ENCODE data around the gene ZBTB7B.

ZBTB7B gene

DNA sequence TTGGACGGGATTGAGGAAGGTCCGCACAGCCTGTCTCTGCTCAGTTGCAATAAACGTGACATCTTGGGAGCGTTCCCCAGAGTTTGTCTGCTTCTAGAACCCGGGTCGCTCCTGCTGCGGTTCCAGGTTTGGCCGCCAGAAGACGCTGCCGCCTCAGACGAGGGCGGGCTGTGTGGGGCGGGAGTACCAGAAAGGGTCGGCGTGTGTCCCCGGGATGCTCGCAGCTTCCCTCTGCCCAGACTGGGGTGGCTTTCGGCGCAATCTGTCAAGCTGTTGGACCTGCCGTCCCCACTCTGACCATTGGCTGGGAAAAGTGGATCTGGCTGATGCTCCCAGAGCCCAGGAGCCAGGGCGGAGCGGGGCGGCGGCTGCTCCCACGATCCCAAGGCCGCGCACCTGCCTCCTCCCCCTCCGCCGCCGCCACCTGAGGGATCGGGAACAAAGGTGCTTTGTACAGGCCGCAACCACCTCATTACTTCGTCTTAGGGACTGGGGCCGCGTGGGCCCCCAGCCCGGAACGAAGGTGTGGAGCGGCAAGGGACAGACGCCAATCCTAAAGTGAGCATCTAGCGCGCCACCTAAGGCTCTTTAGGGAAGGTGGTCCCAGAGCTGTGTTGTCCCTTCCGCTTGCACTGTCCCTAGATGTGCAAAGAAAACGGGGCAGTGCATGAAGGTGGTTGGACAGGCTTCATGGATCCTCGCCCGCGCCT lies 60.3 kb downstream of the ZBTB7B start:
- peaks cover 13% of the 10 kb centered on the region for H3K36me3 ChIP-seq (replicated peaks; ENCODE audit: low read depth, low read length)
- peaks cover 13% of the 10 kb centered on the region for H3K79me2 ChIP-seq (ENCODE audit: low read length)

DNA sequence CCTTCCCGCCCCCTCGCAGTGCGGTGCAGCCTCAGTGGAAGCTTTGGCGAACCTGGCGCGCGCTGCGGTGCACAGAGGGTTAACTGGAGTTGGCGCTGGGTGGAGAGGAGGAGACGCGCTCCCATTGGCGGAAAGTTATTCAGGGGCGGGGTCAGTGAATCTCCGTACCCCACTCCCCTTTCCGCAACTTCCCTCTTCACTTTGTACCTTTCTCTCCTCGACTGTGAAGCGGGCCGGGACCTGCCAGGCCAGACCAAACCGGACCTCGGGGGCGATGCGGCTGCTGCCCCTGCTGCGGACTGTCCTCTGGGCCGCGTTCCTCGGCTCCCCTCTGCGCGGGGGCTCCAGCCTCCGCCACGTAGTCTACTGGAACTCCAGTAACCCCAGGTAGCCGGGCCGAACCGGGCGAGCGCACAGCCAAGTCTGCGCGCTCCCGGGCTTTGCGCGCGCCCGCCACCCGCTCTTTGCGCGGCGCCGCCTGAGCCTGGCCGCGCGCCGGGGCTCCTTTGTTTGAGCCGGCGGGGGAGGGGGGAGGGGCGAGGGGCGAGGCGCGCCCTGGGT lies 61.0 kb downstream of the ZBTB7B start, which contains the start of gene EFNA4:
Gene EFNA4, plus strand, starts transcription at position 191 of the 561 bp plus-strand sequence. Its CDS starts 84 bp downstream, at position 275.
- peaks cover 16% of the 10 kb centered on the region for H3K36me3 ChIP-seq (replicated peaks; ENCODE audit: low read depth, low read length)
- H3K9ac ChIP-seq (ENCODE audit: low read length) = peak within 1 kb of the TSS; percentile 85
- H3K4me2 ChIP-seq (ENCODE audit: low read length) = peak within 1 kb of the TSS; percentile 91
- H3K79me2 ChIP-seq (ENCODE audit: low read length) = peaks cover 13% of the 10 kb centered on the region
- H2AFZ ChIP-seq (ENCODE audit: low read depth, low read length) = peak within 1 kb of the TSS; percentile 22; the same call in 1 of the 2 replicates
- H3K4me1 ChIP-seq (ENCODE audit: low read length) = peaks cover 26% of the 10 kb centered on the region
- peaks cover 10% of the 10 kb centered on the region; the same call in 1 of the 2 replicates for H4K20me1 ChIP-seq (ENCODE audit: insufficient read depth, low read length)
- H3K4me3 ChIP-seq (ENCODE audit: low read length) = peak within 1 kb of the TSS; percentile 83
- TF ChIP-seq EZH2phosphoT487 (IDR thresholded peaks at IDR 0.05; ENCODE audit: low read depth) (no peak), CTCF (IDR thresholded peaks at IDR 0.05; ENCODE audit: low read depth, low read length) (no peak)
- no peaks in the 10 kb centered on the region for H3K9me3 ChIP-seq (ENCODE audit: insufficient read depth, low read length)
- H3K27ac ChIP-seq (ENCODE audit: low read length) = peak within 1 kb of the TSS; percentile 71
- H3K27me3 ChIP-seq (ENCODE audit: low read depth, low read length) = no peaks in the 10 kb centered on the region

More for the DNA sequence above, 60.3 kb downstream of the ZBTB7B start:
- H3K27ac ChIP-seq (ENCODE audit: low read length) = no peak overlapping the region
- H3K27me3 ChIP-seq (ENCODE audit: low read depth, low read length) = no peaks in the 10 kb centered on the region
- peak overlapping the region; percentile 18; the same call in 1 of the 2 replicates for H2AFZ ChIP-seq (ENCODE audit: low read depth, low read length)
- peak overlapping the region; percentile 91 for H3K4me2 ChIP-seq (ENCODE audit: low read length)
- no peaks in the 10 kb centered on the region for H3K9me3 ChIP-seq (ENCODE audit: insufficient read depth, low read length)
- peak overlapping the region; percentile 85; the same call in 1 of the 2 replicates for H3K9ac ChIP-seq (ENCODE audit: low read length)
- H3K4me1 ChIP-seq (ENCODE audit: low read length) = peaks cover 26% of the 10 kb centered on the region
- H4K20me1 ChIP-seq (ENCODE audit: insufficient read depth, low read length) = peaks cover 10% of the 10 kb centered on the region; the same call in 1 of the 2 replicates
- TF ChIP-seq CTCF (IDR thresholded peaks at IDR 0.05; ENCODE audit: low read depth, low read length) (peak; percentile 56), EZH2phosphoT487 (IDR thresholded peaks at IDR 0.05; ENCODE audit: low read depth) (no peak)
- H3K4me3 ChIP-seq (ENCODE audit: low read length) = peak overlapping the region; percentile 83

DNA sequence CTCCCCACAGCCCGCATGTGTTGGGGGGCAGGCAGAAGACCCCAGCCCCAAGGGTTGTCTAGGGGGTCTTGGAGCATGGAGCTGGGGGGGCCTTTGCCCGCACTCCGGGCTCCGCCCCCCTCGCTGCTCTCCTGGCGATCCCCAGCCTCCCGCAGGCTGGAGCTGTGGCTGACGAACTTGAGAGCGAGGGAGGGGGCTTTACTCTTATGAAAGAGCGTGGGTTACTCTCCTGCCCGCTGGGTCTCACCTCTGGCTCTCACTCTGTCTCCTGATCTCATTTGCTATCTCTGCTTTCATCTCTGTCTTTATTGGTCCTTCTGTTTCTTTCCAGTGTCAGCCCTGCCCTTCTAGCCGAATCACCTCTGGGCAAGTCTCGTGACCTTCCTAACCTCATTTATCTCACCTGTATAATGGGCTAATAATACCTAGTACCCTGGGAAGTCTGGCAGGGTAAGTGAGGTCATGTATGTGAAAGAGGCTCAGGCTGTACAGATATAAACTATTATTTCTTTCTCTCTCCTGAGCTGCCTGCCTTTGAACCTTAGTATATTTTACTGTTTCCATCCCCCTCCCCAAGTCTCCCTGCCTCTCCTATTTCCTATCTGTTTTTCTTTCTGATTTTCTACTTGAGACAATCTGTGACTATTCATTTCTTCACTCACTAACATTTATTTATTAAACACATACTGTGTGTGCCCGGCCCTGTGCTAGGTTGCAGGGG lies 61.7 kb downstream of the ZBTB7B start:
- no peaks in the 10 kb centered on the region for H3K9me3 ChIP-seq (ENCODE audit: insufficient read depth, low read length)
- peaks cover 22% of the 10 kb centered on the region for H3K36me3 ChIP-seq (replicated peaks; ENCODE audit: low read depth, low read length)
- peak overlapping the region; percentile 83 for H3K4me3 ChIP-seq (ENCODE audit: low read length)
- peak overlapping the region; percentile 85 for H3K9ac ChIP-seq (ENCODE audit: low read length)
- TF ChIP-seq EZH2phosphoT487 (IDR thresholded peaks at IDR 0.05; ENCODE audit: low read depth) (no peak), CTCF (IDR thresholded peaks at IDR 0.05; ENCODE audit: low read depth, low read length) (no peak)
- peaks cover 10% of the 10 kb centered on the region; the same call in 1 of the 2 replicates for H4K20me1 ChIP-seq (ENCODE audit: insufficient read depth, low read length)
- H3K4me1 ChIP-seq (ENCODE audit: low read length) = peaks cover 26% of the 10 kb centered on the region
- H3K27me3 ChIP-seq (ENCODE audit: low read depth, low read length) = no peaks in the 10 kb centered on the region
- peak overlapping the region; percentile 71 for H3K27ac ChIP-seq (ENCODE audit: low read length)
- H2AFZ ChIP-seq (ENCODE audit: low read depth, low read length) = 0 out of 2 replicates have a peak overlapping the region, but pooled peaks have one; percentile 22
- peaks cover 13% of the 10 kb centered on the region for H3K79me2 ChIP-seq (ENCODE audit: low read length)
- H3K4me2 ChIP-seq (ENCODE audit: low read length) = peak overlapping the region; percentile 91
